ENCODE results near the gene COL11A1.
"Not testable (repeated sequence)": the region's sequence is repeated elsewhere in the genome, so short reads cannot be mapped to it uniquely, and the experiment has no call there.

DNA sequence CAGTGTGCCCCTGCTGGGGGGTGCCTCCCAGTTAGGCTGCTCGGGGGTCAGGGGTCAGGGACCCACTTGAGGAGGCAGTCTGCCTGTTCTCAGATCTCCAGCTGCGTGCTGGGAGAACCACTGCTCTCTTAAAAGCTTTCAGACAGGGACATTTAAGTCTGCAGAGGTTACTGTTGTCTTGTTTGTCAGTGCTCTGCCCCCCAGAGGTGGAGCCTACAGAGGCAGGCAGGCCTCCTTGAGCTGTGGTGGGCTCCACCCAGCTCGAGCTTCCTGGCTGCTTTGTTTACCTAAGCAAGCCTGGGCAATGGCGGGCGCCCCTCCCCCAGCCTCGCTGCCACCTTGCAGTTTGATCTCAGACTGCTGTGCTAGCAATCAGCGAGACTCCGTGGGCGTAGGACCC lies 175.0 kb downstream of the COL11A1 start:
- not testable (repeated sequence) for TF ChIP-seq EZH2phosphoT487 (IDR thresholded peaks at IDR 0.05; ENCODE audit: low read depth)
- TF ChIP-seq, protein P1, sequence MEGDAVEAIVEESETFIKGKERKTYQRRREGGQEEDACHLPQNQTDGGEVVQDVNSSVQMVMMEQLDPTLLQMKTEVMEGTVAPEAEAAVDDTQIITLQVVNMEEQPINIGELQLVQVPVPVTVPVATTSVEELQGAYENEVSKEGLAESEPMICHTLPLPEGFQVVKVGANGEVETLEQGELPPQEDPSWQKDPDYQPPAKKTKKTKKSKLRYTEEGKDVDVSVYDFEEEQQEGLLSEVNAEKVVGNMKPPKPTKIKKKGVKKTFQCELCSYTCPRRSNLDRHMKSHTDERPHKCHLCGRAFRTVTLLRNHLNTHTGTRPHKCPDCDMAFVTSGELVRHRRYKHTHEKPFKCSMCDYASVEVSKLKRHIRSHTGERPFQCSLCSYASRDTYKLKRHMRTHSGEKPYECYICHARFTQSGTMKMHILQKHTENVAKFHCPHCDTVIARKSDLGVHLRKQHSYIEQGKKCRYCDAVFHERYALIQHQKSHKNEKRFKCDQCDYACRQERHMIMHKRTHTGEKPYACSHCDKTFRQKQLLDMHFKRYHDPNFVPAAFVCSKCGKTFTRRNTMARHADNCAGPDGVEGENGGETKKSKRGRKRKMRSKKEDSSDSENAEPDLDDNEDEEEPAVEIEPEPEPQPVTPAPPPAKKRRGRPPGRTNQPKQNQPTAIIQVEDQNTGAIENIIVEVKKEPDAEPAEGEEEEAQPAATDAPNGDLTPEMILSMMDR (IDR thresholded peaks at IDR 0.05; ENCODE audit: low read depth, low read length): not testable (repeated sequence)
